Fibroblast of pulmonary artery (primary cell): ENCODE results near the gene CUX1.
A peak's percentile ranks its signal among the peaks of the same experiment; 100 is the strongest.
"Not testable (repeated sequence)": the region's sequence is repeated elsewhere in the genome, so short reads cannot be mapped to it uniquely, and the experiment has no call there.

Source experiments
- DNase-seq: peaks from one replicate; pipeline ENCODE4 v3.0.0-alpha.2; 2010; ENCODE audit warnings: low read depth
- H3K4me3 ChIP-seq: replicated peaks from 2 replicates; pipeline ENCODE4 v1.5.1; 2011; ENCODE audit warnings: low read depth, mild to moderate bottlenecking, control low read depth, low read length, moderate library complexity
- CTCF ChIP-seq: IDR thresholded peaks from 2 replicates; pipeline ENCODE4 v1.5.1; 2011; ENCODE audit warnings: mild to moderate bottlenecking, control low read depth, low read length, inconsistent platforms; ENCODE audit errors: missing control alignments

The CUX1 gene

DNA sequence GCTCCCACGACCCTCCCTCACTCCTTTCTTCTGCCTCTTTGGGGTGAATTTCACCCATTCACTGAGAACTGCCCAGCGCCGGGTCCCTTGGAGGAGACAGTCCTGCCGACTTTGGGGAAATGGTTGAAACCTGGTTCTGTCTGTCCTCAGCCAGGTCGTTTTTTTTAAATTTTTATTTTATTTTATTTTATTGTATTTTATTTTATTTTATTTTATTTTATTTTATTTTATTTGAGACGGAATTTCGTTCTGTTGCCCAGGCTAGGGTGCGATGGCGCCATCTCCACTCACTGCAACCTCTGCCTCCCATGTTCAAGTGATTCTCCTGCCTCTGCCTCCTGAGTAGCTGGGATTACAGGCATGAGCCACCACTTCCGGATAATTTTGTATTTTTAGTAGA is 363.3 kb downstream of the CUX1 start:
- no peak for TF ChIP-seq CTCF
- no peak overlapping the region for H3K4me3 ChIP-seq
- DNase-seq, result no peak

- no peak overlapping the region for H3K4me3 ChIP-seq
- no peak for TF ChIP-seq CTCF
- no peak for DNase-seq
Observed at GRCh38 chr7:102181517-102181916, 364.1 kb downstream of the CUX1 start.

DNA sequence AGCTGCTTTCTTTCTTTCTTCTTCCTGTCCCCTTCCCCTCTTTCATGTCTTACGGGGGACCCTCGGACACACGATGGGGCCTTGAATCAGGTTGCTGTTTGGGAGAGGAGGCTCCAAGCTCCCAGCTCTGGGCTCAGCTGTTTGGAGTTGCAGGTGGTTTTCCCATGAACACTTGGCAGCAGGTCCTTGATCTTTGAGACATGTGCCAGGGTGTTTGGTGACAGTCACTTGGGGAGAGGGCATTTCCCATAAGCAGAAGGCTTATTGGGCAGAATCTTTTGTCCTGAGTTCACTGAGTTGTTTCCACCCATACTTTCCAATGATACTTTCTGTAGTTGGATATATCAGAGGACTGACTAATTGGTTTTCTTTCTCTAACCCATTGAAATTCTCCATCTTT is 364.6 kb downstream of the CUX1 start:
- no peak for DNase-seq
- no peak for TF ChIP-seq CTCF
- H3K4me3 ChIP-seq, result no peak overlapping the region

GRCh38 chr7:102183848-102184247 is 366.4 kb downstream of the CUX1 start:
- H3K4me3 ChIP-seq, DNase-seq: not testable (repeated sequence)

DNA sequence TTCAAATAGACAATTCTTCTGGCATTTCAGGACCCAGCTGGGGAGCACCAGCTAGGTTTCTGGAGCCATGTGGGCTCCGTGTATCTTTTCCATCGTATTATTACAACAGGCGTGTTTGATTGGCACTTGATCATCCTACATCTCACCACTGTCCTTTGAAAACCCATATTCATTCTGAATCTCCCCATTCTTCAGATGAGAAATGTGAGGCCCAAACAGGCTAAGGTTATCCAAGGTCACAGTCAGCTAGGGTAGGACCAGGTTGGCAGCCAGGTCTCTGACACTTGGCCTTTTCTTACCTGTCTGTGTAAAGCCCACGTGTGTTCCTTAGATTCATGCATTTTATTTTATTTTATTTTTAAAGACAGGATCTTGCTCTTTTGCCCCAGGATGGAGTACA is 366.9 kb downstream of the CUX1 start:
- H3K4me3 ChIP-seq, result no peak overlapping the region
- no peak for DNase-seq
- no peak for TF ChIP-seq CTCF

GRCh38 chr7:102185796-102186195 is 368.4 kb downstream of the CUX1 start:
- no peak for DNase-seq
- no peak for TF ChIP-seq CTCF
- no peak overlapping the region for H3K4me3 ChIP-seq

DNA sequence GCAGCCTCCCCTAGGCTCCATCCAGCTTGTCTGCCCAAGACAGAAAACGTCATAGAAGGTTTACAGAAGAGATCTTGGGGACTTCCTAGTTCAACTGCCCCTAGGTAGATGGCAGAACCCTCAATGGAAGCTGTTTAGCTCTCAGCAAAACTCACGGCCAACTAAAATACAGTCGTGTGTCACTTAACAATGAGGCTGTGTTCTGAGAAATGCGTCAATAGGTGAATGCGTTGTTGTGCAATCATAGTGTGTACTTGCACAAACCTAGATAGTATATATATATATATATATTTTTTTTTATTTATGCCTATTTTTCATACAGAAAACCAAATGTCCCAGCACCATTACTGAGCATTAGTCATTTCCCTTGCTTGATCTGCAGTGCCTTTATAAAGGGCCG is 368.9 kb downstream of the CUX1 start:
- TF ChIP-seq CTCF, result no peak
- DNase-seq, result peak; percentile 10
- no peak overlapping the region for H3K4me3 ChIP-seq

DNA sequence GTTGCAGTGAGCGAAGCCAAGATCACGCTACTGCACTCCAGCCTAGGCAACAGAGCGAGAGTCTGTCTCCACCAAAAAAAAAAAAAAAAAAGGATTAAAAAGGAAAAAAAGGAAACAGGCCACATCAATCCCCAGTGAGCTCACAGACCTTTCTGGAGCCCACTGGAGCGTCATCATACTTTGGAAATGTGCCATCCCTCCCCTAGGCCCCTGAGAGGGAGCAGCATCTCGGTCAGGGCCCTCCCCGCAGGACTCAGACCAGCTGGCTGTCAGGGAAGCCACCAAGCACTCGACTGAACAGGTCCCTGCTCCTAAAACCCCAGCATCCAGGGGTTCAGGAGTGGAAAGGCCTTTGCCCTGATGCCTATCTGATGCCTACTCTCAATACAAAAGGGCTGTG is 371.3 kb downstream of the CUX1 start:
- peak; percentile 13 for DNase-seq
- H3K4me3 ChIP-seq, result no peak overlapping the region
- TF ChIP-seq CTCF, result no peak
